Colon (tissue), 2 donors: Measurements from ENCODE around the gene SYTL3.

Source experiments
- FAIRE-seq: peaks from 2 replicates; lab custom pipeline; 2012; peaks lifted over from hg19 to GRCh38; lab: Jason Lieb, UNC
- donor health status: control.
- donor health status: control.

The SYTL3 gene

DNA sequence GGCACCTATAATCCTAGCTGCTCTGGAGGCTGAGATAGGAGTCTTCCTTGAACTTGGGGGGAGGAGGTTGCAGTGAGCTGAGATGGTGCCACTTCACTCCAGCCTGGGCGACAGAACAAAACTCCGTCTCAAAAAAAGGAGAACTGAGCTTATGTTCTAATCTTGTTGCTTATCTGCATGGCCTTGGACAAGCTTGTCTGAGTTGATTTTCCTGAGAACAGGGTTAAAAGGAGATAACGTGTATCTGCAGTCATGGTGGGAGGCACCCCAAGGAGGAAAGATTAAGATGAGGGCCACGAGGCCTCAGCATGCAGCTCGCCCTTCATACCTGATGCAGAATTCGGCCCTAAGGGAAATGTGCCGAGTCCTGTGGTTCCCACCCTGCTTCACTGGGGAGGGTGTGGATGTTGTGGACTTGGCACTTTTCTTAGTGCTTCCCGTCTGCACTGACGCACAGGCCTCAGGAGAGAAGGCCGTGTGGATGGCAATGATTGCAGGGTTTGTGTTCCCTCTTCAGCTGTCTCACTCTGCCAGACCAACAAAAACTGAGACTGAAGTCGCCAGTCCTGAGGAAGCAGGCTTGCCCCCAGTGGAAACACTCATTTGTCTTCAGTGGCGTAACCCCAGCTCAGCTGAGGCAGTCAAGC, 113.1 kb downstream of the SYTL3 start:
- no peak for FAIRE-seq

DNA sequence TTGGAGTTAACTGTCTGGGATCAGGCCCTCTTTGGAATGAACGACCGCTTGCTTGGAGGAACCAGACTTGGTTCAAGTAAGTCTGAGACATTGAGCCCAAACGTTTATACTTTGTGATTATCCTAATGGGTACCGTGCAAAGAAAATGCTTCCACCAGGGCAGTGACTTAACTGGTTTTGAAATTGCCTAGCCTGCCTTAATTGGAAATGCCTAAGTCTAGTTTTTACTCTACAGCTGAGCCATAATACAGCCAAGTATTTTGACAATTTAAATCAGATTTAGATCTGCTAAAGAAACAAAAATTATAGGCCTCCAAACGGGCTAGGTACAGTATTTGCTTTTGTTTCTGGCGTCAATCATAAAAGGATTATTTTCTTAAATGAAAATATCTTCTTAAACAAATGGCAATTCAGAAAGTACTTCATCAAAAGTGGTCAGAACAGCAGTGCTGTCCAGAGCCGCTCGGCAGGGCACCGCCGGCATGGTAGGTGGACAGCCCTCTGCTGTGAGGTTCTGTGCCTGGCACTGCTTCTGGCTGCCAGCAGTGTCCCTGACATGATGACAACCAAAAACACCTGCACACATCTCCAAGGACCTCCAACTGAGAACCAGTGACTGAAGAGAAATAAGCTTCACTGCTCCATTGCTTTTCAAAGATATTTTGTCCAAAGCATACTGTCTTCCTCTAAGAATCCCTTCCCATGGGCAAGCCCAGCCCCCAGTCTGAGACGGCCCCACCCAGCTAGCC, 113.8 kb downstream of the SYTL3 start:
- FAIRE-seq, result no peak

DNA sequence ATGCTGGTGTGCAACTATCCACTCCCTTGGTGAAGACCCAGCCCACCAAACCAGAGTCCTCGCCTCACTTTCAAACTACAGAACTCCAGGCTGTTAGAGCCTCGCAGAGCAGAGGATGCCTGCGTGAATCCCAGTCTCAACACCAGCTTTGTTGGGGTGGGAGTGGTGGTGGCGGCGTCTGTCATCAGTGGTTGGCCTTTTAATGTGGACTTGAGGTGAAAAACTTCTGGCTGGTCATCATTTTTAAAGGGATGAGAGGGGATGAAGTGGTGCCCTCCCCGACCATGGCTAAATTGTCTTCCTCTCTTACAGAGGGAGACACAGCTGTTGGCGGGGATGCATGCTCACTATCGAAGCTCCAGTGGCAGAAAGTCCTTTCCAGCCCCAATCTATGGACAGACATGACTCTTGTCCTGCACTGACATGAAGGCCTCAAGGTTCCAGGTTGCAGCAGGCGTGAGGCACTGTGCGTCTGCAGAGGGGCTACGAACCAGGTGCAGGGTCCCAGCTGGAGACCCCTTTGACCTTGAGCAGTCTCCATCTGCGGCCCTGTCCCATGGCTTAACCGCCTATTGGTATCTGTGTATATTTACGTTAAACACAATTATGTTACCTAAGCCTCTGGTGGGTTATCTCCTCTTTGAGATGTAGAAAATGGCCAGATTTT, 114.5 kb downstream of the SYTL3 start:
- no peak for FAIRE-seq

DNA sequence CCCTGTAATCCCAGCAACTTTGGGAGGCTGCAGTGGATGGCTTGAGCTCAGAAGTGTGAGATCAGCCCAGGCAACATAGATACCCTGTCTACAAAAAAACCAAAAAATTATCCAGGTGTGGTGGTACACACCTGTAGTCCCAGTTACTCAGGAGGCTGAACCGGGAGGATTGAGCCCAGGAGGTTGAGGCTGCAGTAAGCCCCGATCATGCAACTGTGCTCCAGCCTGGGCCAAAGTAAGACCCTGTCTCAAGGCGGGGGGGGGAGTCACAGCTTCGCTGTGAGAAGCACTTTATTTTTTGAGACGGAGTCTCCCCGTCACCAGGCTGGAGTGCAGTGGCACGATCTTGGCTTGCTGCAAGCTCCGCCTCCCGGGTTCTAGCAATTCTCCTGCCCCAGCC, 115.1 kb downstream of the SYTL3 start:
- no peak for FAIRE-seq

DNA sequence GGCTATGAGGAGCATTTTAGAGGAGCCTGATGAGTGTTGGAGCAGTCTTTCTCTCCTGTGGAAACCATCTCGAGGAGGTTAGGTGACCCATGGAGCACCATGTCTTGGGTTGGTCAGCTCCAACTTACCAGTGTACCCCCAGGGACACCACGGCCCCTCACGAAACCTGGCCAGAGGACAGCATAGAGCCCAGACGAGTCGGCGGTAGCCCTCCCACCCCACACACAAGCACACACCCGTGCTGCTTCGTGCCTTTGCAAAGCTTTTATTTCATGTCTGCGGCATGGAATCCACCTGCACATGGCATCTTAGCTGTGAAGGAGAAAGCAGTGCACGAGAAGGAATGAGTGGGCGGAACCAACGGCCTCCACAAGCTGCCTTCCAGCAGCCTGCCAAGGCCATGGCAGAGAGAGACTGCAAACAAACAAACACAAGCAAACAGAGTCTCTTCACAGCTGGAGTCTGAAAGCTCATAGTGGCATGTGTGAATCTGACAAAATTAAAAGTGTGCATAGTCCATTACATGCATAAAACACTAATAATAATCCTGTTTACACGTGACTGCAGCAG, 115.7 kb downstream of the SYTL3 start:
- no peak for FAIRE-seq

DNA sequence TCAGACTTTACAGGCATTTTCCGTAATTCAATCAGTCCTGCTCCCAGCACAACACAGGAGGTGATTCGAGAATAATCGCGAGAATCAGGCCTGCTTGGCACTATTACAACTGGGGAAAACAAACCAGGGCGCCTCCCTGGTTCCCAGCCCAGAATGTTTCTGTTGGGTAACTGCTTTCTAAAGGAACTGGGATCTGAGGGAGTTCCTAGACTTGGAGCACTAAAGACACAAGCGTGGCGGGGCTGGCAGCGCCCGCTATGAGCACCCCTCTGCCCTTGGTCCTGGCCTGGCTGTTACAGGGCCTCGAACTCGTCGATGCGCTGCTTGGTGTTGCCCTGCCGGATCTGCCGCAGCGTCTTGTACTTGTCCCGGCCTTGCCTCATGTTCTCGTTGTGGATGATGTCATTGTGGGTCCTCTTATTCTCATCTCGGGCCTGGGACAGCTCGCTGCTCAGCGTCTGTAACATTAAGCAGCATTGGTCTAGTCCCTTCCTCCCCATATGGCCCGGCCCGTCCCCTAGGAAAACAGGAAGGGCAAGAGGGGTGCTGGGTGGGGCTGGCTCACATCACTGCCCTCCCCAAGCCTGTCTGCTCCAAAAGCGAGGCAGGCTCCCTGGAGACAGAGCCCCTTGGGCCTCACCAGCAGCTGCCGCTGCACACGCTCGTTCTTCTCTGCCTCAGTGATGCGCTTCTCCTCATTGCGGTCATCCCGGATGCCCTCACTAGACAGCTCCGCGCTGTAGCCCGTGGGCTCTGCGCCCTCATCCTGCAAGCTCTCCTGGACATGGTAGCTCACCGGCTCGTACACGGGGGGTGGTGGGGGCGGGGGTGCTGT, 117.0 kb downstream of the SYTL3 start:
- no peak for FAIRE-seq

DNA sequence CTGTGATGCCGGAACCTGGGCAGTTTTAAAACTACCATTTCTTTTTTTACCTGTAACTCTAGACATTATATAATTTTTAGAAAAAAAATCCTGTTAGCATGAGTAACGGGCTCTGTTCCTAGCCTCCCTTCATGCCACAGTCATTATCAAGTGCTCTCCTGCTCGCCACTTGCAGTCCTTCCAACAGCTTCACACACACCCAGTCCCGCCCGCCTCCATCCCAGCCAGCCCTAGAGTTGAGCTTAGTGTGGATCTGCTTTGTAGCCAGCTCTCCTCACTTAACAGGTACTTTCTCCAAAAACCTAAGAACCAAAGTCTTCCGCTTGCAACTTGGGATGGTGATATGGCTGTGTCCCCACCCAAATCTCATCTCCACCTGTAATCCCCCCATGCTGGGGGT, 117.9 kb downstream of the SYTL3 start:
- no peak for FAIRE-seq

DNA sequence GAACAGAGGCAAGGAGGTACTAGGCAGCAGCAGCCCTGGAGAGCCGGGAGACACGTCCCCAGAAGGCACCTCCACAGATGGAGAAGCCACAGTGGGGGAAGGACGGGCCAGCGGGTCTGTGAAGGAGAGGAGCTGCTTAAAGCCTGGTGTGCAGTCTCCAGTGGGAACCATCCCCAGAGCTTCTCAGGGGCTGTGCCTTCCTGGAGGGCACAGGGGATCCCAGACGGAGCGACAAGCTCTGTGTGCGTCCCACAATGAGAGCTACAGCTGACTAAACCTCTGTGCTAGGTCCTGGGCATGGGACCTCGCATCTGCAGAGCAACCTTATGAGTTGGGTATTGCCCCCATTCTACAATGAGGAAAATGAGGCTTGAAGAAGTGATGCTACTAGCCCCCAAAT, 118.6 kb downstream of the SYTL3 start:
- no peak for FAIRE-seq

DNA sequence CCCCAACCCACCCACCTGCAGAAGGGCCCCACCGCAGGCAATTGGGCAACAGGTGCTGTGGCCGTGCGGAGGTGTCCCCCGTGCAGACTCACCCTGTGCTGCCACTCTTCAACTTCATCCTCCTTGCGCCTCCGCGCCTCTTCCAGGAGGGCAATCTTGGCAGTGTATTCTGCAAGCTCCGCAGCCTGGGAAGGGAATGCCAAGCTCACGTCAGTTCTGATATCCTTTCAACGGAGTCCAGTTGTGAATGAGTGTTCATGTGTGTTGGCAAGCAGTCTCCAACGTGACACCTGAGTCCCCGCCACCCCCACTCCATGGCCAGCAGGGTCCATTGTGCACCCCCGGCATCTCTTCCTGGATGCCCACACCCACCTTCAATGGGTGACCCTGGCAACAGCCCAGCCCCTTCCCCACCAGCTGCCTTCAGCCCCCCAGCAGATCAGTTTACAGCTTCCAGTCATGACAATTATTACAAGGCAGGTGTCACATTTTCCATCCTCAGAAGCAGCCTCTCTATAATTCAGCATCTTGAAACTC, 119.4 kb downstream of the SYTL3 start:
- no peak for FAIRE-seq

DNA sequence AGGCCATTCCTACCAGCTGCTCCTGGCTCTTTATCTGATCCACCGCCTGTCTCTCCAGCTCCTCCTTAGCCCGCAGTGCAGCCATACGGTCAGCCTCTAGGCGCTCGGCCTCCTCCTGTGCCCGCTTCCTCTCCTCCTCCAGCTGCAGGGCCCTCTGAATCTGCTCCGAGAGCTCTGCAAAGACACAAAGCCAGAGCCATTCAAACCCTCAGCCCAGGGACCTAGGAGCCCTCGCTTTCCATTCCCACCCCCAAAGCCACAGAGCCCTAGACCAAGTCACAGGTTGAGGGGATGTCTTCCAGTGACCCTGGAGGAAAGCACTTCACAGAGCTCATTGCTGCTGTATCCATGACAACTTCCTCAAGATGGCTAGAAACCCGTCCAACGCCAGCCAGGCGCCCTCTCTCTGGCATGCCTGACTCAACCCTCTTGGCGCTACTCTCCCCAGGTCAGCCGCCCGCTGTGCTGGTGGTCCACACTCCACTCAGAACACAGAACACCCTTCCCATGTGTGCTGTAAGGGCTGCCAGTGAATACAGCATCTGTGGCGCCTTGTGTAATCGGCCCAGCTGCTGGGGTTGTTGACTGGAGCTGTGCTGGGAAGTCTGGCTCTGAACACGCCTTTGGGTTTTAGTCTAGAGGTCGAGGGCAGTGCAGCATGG, 120.0 kb downstream of the SYTL3 start:
- FAIRE-seq, result no peak

DNA sequence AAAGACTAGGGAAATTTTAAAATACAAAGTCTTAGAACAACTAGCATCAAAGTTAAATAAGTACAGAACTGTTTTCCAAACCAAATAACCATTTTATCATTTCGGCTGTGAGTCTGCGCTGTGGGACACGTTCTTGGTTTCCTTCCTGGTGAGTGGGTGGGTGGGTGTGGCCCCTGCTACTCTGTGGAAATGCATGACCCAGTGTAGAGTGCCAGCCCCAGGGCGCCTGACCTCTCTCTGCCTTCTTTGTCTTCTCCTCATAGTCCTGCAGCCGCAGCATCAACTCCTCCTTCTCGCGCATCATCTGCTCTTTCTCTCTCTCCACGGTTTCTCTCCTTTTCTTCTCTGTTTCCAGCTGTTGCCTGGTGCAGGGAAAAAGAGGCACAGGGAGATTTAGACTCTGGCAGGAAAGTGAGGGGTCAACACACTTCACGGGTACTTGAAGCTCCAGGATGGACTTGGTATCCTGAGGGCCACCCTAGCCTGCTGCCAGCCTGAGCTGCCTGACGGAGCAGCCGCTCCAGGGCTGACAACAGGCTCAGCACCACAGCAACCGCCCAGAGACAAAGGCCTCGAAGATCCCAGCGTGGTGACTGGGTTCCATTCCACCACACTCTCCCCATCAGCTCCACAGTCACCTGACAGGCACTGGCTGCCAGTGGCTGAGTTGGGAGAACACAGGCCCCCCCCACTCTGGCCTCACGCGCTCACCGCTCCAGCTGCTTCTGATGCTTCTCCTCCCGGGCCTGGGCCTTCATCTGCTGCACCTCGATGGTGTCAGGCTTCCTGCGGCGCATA, 120.9 kb downstream of the SYTL3 start:
- no peak for FAIRE-seq

DNA sequence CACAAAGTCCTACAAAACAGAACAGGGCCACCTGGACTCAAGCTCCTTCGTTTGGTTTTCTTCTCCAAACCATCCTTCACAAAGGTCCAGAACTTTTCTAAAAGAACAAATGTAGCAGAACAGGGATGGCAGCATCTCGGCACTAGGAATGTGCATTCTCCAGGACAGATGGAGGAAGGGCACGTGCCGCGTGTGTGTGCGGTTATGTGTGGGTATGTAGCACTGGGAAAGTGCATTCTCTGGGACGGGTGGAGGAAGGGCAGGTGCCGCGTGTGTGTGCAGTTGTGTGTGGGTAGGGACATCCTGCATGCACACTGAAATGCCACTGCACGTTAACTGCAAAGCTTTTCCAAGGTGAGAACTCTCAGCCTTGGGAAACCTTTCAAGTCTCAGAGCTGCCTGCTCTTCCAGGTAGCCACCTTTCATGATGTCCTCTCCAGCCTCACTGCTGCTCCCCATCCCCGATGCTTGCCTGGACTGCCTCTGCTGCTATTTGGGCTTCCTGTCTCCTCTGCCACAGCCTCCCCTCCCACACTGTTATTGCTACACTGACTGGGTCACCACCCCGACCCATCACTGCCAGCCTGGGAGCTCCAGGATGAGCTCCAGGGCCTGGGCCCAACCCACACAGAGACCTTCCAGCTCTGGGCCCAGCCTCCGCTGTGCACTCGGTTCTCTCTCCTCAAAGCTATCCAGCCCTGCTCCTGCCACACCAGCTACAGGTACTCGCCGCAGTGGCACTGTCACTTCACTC, 121.7 kb downstream of the SYTL3 start:
- FAIRE-seq, result no peak

DNA sequence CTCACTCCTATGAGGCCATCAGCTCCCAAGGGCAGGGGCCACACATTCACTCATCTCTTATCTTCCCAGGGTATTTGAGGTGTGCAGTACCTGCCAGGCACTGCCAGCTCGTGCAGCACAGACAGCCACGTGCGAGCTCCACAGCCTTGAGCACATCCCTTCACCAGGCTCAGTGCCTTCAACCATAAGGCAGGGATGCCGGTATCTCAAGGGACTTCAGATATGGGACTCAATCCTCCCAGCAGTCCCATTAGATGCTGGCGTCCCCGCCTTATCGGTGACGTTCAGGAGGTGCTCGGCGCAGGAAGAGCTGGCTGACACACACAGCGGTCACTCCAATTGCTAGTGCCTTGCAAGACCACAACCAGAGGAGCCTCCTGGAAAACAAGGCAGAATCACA, 122.3 kb downstream of the SYTL3 start:
- FAIRE-seq, result no peak

DNA sequence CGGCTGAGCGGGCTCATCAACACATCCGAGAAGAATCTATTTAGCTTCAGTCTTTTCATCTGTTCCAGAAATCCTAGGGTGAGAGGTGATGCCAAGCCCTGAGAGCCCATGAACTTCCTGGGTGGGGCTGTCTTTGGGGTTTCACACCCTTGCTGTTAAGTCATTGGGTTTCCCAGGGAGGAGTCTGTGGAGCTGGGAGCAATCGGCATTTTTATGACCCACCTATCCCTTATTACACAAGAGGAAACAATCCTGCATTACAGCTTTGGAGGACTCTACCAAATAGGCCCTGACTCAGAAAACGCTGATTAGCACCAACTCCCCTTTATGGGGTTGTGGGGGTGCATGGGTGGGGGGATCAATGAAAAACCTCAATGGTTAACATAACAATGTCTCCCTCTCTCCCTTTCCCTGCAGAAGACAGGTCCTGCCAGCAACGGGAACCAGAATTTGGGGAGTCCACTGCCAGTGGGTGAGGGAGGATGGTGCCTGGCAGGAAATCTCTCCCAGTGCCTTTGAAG, 123.1 kb downstream of the SYTL3 start:
- no peak for FAIRE-seq

DNA sequence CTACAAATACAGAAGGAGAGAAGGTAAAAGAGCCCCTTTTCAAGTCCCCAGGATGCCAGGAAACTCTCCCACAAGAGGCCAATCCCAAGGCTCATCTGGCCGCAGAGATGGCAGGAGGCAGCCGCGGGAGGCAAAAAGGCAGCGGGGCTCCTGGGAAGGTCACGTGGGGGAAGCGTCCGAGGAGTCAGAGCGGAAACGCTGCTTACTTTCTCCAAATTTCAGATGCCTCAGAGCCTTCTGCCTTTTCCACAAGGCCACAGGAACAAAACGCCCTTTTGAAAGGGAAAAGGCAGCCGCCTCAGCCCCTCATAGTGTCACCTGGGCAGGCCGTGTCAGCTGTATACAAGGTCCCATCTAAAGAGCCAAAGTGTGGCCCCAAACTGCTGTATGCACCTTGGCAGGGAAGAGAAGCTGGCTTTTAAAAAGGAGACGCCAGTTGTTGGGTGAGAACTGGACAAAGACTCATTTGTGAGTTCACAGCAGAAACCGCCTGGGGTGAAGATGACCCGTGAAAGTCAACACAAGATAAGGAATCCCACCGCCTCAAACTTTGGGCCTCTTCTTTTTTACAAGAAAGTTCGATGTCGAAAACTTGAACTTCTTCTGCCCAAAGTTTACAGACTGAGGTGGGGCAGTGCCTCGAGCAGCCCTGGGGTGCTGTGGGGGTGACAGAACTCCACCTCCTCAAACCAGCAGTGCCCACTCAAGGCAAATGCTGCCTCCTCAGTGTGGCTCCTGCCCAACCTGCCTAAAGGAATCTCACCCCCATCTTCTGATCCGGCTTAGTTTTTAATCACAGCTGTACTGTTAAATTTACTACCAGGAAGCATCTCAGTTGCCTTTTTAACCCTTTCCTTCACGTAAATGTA, 124.0 kb downstream of the SYTL3 start:
- no peak for FAIRE-seq

DNA sequence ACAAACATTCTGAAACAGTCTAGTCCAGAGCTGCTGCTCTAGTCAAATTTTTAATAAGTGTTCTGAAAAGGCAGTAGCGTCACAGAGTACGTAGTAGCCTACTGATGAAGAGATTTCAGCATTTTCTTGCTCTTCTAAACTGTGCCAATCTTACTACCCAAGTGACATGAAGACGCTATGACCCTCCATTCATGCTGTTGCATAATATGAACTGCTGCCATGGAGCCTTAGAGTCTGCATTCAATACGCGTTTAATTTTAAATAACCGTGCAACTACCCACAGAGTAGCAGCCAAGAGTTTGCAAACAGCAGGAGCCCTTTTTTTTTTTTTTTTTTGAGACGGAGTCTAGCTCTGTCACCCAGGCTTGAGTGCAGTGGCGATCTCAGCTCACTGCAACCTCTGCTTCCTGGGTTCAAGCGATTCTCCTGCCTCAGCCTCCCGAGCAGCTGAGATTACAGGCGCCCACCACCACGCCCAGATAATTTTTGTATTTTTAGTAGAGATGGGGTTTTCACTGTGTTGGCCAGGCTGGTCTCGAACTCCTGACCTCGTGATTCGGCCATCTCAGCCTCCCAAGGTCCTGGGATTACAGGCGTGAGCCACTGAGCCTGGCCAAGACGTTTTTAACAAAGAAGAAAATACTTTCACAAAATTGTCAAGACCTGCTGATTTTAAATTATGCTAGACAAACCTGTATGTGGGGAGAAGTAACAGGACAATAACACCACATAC, 125.0 kb downstream of the SYTL3 start:
- FAIRE-seq, result no peak

DNA sequence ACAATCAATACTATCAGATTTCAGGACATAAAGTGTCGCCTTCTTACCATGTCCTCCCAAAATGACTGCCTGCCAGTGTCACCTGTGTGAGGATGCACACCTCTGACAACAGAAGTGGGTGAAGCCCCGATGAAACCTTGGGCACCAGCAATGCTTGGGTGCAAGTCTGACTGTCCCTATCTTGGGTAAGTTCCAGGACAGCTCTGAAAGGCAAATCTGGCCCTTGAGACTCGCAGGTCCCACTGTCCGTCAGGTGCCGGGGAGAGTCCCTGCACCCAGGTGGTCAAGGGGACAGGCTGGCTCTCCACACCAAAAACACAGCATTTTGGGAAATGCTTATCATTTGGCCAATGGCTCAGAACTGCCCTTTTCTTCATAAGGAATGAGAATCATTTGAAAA, 126.0 kb downstream of the SYTL3 start:
- no peak for FAIRE-seq

DNA sequence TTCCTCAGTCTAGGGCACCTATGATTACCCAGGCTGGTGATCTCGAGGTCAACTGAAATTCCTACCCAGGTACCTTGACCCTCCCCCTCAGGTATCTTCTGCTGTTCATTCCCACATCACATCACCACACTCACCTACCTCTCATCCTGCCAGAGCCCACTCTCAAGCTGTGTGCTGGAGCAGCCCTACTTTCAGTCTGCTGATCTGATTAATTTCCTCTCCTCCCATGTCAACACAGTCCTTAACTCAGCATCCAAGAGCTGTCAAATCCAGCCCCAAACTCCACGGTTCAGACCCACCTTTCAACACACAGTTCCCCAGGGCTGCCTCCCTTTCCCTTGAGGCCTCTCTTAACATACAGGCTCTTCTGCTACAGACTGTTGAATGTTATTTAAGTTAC, 126.9 kb downstream of the SYTL3 start:
- FAIRE-seq, result no peak
